GM18498 (cell line): ENCODE measurements around the gene RGS6.

Experiments used
- ATAC-seq: cut with Tn5 transposase; IDR thresholded peaks from one replicate; pipeline ENCODE4 v1.9.1; 2021; ENCODE audit warnings: mild to moderate bottlenecking, moderate library complexity; ENCODE audit not compliant: unreplicated experiment

Gene RGS6

DNA sequence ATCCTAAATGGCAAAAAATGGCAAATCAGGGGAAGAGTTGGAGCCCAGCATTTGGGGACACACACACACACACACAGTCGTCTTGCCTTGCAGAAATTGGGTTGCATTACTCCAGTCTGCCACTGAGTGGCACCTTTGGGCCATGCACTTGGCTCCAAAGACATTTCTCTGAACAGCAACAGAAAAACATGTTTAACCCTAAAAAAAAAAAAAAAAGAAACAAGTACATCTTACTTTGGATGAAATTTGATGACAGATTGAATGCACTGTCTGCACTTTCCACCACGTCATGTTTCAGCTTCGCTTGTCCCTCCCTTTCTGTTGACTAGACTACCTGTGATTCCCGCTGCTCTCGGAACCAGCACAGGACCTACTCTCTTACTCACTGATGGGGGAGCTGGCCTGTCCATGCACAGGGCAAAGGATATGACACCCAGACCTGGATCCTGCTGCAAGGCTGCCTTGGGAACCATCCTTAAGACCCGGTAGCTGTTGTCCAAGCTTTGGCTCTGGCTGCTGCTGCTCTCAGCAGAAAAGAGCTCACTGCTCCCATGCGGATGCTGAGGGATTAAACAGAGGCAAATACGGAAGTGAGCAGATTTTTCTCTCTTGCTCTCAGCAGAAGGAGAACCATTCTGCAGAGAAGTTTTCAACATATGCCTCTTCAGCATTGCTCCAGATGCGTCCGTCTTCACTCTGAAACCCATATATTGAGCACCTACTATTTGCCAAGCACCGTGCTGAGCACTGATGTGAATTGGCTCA is 584.9 kb downstream of the RGS6 start:
- no peak for ATAC-seq

DNA sequence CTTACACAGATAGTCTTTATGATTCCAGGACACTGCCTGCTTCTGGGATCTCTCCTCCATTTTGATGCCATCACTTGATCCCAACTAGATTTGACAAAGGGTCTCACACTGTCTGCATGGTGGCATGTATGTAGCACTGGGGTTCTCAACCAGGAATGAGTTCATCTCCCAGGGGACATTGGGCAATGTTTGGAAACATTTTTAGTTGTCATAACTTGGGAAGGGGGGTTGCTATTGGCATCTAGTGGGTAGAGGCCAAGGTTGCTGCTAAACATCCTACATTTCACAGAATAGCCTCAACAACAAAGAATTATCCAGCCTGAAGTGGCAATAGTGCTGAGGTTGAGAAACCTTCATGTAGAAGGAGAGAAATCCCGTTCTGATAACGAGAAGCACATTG is 585.5 kb downstream of the RGS6 start:
- no peak for ATAC-seq

DNA sequence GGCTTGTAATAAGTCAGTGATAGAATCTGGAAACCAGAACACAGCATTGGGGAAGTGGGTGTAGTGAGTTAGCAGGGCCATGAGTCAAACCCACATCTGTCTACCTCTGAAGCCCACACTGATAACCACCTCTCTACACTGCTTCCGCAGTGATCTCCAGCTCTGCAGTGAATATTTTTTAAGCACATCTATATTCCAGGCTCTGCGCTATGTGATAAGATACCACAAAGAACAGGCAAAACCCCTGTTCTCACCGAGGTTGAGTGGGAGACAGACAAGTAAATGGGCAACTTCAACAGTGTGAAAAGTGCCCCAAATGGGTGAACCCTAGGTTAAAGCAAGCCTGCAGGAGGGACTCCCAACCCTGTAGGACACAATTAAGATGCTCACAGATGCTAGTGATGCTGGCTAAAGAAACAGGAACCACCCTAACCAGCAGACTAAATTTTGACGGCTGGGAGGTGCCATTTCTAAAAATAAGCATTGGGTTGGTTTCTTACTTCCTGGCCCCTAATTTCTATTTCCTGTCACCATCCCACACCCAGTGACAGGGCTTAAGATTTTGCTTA is 586.7 kb downstream of the RGS6 start:
- ATAC-seq, result peak; percentile 65

DNA sequence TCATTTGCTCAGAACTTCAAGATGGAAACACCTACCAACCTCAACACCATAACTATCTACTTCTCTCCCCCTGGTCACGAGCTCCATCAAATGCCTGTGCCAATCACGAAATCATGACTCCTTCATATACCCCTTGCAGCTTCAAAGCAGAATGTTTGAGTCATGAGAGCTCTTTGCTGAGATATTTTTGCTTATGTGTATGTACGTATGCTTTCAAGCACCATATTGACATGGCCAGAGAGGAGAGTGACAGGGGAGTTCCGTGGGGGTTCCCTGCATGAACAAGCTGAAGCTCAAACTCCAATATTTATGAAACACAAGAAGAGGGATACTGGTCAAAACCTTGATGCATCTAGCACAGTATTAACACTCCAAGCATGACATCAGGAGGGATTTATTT is 587.3 kb downstream of the RGS6 start:
- peak; percentile 20 for ATAC-seq

DNA sequence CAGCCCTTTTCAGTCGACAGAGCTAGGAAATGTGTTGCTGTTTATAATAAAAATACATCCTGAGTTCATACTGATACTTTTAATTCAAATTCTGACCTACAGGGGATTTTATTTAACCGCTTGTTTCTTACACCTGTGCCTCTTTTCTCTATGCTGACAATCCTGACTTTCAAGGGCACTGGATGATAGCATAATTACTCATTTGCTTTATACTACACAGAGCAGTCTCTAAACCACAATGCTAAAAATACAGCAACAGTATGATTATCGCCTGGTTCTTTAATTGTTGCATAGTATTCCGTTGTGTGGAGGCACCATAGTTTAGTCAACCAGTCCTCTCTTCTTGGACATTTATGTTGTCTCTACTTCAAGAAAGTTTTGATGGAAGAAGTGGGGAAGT is 588.8 kb downstream of the RGS6 start:
- ATAC-seq, result no peak

DNA sequence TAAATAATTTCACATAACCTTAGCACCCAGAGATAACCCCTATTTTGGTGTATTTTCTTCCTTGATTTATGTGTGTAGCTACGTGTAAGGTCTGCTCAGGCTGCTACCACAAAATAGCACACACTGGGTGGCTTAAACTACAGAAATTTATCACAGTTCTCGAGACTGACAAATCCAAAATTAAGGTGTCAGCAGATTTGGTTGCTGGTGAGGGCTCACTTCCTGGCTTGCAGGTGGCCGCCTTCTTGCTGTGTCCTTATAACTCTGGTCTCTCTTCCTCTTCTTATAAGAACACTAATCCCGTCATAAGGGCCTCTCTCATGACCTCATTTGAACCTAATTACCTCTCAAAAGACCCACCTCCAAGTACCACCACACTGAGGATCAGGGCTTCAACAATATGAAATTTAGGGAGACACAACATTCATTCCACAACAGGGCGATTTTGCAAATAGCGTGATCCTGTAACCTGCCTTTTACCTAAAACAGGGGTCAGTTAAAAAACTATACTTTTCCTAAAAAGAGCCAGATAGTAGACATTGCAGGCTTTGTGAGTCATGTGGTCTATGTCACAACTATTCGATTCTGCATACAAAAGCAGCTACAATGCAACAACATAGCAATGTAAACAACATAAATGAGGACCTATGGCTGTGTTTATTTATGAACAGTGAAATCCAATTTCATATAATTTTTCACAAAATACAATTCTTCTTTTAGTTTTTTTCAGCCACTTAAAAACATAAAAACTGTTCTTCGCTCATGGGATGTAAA is 589.9 kb downstream of the RGS6 start:
- no peak for ATAC-seq

DNA sequence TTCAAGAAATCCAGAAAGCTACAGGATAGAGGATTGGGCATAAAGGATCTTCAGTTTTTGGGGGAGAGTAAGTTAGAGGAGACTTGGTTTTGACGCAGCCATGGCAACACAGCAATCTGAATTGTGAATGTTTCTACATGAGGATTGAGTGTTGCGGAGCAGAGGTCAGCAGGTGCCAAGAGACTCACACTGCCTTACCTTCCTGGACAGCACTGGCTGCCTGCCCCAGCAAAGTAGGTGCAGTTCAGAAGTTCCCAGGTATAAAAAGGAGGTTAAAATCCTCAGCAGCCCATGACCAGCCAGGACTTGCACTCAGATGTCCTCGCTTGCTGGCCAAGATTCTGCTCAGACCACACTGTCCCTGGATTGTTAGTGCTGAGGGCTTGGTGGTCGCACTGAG is 590.6 kb downstream of the RGS6 start:
- no peak for ATAC-seq

DNA sequence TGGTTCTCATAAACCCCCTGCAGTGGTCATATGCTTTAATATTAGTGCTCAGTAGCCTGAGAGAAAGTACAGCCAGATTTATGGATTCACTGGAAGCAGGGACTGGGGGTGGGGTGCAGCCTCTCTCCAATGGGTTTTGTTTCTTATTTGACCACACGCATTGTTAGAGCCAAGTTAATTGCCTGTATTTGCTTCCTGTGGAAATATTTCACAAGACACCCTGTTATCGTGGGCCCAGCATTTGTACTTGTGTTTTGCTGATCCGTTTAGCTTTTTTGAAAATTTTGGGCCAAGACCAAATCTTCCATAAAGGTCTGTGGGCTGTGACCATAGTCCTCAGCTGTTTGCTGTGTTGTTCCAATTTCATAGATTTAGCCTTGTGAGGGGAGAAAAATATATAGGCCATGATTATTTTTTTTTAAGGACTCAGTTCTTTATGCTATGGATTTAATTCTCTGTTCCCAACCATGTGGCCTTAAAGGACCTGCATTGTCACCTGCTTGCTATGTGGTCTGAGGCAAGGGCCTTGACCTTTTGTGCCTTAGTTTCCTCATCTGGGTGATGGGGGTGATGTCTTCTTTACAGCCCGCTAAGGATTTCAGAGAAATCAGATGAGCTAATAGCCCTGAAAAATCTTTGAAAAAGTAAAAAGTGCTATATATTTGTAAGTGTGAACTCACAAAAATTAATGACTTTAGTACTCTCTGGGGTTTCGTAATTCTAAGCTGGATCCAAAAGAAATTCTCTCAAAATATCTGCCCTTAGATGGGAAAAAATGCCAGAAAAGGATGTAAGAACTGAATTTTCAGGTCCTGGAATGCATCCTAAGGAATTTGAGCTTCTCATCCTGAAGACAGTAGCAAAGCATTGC is 591.4 kb downstream of the RGS6 start:
- ATAC-seq, result no peak

DNA sequence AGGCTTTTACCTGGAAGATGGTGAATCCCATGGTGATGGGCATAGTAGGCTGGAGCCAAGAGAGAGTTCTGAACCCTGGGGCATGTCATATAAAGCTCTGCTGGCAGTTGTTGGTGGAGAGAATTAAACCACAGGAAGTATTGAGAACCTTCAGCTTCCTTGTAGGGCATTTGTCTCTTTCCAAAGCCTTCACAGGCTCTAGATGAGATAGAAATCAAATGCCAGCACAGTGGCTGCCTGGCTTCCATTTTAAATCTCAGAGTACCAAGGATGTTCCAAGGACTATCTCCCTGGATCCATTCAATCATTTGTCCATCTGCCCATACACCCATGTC is 592.0 kb downstream of the RGS6 start:
- no peak for ATAC-seq

DNA sequence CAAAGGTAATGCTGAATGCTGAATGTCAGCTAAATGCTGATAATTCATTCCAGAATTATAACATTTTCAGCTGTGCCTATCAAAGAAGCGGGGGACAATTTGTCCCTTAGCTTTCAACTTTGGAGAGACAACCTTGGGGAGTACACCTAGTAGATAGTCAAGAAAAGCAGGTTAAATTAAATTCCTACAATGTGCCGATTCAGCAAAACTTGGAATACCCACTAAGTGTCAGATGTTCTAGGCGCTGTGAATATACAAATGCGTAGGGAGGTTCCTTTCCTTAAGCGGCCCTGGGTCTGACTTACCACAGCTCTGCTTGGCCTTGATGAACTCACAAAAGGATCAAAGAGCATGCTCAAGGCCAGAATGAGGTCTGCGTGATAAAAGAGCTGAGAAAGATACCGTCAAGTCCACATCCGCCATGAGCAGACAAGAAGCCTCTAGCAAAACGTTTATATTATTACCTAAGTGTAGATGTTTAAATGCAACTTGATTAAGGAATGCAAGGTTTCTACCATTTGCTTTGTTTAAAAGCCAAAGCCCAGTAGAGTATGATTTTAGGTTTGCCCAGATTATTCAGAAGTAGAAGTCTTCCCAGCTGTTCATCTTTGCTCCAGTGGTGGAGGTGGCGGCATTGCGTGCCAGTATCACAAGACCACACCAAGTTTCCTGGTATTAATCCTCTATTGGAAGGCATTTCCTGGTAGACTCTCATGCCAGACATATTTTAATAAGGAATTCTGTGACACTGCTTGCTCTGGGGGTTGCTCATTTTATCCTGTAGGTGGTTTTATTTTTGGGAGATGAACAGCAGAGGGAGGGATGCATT is 593.1 kb downstream of the RGS6 start:
- ATAC-seq, result no peak

DNA sequence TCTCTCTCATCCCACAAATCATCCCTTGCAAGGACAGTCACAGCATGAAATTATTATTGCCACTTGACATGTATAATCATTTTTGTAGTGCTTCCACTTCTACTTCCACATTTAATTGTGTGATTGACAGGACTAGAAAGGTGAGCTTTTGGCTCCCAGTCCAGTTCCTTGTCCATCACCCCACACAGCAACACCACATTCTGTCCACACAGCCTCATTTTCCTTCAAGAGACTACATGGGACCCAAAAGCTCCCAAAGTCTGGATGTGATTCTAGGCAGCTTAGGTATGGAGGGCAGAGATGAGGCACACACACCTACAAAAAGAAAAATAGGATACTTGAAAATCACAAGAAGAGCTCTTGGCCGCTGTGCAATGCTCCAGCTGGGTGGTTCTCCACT is 595.4 kb downstream of the RGS6 start:
- ATAC-seq, result no peak

DNA sequence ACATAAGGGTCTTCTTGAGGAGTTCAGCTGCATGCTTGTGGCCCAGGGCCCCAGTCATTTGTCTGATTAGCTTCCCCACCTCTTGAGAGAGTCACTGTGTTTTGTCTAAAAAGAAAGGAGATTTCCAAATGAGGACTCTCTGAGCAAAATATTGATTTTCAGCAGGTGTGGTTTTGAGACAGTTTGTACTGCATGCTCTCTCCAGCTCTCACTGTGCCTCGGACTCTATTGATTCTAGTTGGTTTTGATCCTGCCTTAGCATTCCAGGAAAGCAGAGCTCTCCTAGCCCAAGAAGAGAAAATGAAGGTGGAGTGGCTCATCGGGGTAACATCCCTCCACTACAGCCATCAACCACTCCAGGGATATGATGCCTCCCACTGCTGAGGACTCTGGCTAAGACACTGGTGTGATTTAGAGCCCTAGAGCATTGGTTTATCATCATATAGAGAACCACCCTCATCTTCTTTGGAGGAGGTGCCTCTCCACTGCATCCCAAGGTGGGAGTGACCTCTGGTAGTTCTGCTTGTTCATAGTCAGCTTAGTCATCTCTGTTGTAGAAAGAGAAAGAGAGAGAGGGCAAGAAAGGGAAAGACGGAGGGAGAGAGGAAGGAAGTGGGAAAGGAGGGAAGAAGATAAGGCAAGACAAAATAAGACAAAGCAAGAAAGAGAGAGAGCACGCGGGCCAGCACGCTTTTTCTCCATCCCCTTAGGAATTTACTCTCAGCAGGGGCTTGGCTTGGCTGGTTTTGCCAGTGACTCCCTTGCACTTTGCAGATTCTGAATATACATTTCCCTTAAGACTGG is 596.0 kb downstream of the RGS6 start:
- no peak for ATAC-seq

DNA sequence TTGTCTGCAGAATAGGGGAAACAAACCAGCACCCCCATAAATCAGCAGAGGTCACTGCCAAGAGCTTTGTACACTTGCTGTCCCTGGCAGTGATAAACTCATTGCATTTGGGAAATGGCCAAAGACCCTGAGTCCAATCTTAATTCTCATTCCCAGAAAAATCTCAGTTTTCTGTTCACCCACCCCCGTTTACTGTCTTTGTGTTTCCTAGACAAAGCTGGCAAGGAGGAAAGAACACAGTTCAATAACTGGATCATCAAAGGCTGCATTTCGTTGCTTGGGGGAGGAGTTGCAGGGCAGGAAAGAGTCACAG is 596.6 kb downstream of the RGS6 start:
- ATAC-seq, result no peak

DNA sequence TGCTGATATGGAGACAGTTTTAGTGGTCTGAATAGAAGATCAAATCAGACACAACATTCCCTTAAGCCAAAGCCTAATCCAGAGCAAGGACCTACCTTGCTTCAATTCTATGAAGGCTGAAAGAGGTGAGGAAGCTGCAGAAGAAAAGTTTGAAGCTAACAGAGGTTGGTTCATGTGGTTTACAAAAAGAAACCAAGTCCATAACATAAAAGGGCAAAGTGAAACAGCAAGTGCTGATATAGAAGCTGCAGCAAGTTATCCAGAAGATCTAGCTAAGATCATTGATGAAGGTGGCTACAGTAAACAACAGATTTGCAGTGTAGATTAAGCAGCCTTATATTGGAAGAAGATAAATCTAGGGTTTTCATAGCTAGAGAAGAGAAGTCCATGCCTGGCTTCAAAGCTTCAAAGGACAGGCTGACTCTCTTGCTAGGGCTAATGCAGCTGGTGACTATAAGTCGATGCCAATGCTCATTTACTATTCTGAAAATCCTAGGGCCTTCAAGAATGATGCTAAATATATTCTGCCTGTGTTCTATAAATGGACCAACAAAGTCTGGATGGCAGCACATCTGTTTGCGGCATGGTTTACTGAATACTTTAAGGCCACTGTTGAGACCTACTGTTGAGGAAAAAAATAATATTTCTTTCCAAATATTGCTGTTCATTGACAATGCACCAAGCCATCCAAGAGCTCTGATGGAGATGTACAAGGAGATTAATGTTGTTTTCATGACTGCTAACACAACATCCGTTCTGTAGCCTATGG is 600.6 kb downstream of the RGS6 start:
- no peak for ATAC-seq

DNA sequence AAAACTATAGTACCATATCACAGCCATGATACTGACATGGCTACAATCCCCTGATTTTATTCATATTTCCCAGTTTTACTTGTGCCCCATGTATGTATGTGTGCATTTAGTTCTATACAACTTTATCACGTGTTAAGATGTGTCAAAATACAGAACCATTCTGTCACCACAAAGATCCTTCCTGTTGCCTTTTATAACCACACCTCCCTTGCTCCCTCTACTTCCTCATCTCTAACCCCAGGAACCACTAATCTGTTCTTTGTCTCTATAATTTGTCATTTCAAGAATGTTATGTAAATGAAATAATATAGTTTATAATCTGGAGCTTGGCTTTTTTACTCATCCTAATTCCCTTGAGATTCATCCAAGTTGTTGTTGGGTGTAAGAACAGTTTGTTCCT is 603.3 kb downstream of the RGS6 start:
- ATAC-seq, result peak; percentile 66

DNA sequence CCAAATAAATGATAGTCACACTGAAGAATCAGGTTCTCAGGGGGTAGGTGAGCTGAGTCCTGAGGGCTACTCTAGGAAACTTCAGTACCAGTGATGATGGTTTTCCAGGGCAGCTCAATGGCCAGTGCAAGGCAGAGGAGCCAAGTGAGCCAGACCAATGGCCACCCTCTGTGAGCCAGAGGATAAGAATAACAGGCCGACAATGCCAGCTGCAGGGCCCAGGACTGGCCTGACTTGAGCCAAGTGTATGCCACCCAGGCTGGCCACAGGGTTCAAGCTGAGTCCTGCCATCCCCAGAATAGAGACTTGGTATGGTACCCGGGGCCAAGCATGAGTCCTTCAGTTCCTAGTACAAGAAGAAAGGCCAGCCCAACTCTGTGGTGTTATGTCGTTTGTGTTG is 606.2 kb downstream of the RGS6 start:
- no peak for ATAC-seq

DNA sequence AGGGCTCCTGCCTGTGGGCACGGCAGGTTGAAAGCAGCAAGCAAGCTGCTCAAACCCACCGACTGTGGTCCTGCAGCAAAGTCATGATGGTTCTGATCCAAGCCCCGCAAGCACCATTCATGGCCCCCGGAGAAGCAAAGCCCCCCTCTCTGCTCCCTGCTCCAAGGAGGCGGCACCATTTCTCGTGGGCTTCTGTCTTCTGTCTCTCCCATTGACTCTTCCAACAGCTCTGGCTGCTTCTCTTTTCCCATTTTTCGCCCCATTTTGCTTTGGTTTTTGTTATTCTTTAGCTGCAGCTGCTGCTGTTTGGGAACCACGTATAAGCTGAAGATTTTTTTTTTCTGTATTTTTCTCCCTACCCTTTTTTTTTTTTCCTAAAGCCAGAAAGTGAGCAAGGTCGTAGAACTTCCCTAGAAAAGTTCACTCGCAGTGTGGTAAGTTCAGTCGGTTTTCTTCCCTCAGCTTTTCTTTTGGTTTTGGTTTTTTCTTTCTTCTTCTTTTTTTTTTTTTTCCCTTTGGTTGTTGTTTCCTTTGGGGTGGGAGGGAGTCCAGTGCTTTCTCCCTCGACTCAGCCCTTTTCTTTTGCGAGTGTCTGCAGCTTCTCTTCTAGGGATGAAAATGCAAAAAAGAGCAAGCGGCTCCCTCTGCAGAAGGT is 607.6 kb downstream of the RGS6 start:
- no peak for ATAC-seq

DNA sequence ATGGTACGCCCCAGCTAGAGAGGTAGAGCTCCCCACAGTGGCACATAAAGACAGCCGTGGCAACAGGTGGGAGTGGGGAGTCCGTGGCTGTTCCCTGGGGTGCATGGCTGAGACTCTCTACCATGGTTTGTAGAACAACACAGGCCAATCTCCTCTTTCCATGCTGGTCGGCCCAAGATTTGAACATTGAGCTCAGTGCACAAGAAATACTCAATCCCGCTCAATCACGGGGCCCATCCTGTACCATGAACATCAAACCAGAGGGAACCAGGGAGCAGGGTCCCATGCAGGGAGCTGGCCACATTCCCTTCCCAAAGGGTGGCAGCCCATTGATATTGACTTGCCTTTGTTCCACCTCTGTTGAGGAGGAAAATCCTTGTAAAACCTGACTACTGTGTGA is 608.6 kb downstream of the RGS6 start:
- ATAC-seq, result no peak

DNA sequence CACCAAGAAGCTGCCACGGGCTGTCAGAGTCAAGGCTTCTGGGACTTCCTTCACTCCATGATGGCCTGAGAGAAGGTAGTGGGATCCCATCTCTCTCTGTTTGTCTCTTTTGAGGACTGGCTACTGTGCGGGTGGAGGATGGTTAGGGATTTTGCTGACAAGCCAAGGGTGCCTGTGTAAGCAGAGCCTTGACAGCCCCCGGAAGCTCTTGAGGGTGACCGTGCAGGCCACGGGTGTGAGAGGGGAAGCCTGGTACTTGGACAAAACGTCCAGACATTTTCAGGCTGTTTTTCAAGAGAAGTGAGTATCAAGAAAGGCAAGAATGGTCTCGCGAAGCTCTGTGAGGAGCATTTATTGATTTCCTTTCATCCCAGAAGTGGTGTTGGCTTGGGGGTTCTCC is 609.3 kb downstream of the RGS6 start:
- ATAC-seq, result no peak
